SJSA1 (cell line): ENCODE measurements around the gene POU6F1. TPM values are rescaled to one million over a fixed set of nuclear protein-coding genes. Genes with fewer than 3 reads are reported as not detected.

Source experiments
- DNase-seq, 2 experiments: peaks; one replicate each; pipeline ENCODE4 v3.0.0-alpha.2; 2015 to 2020; ENCODE audit warnings: low spot score in 2 of 2, low read depth in 1 of 2
- H3K27ac ChIP-seq: fragments of 250-450 bp; sonication (Bioruptor Pico); 2 replicates; pipeline ENCODE4 v1.5.1; 2020; ENCODE audit warnings: mild to moderate bottlenecking, moderate library complexity
- H3K27me3 ChIP-seq: fragments of 250-450 bp; sonication (Bioruptor Pico); replicated peaks from 2 replicates; pipeline ENCODE4 v1.5.1; 2020; ENCODE audit warnings: mild to moderate bottlenecking, moderate library complexity
- H3K36me3 ChIP-seq: fragments of 250-450 bp; sonication (Bioruptor Pico); 2 replicates; pipeline ENCODE4 v1.5.1; 2020; ENCODE audit warnings: mild to moderate bottlenecking
- H3K4me1 ChIP-seq: fragments of 250-450 bp; sonication (Bioruptor Pico); replicated peaks from 2 replicates; pipeline ENCODE4 v1.6.1; 2021; ENCODE audit warnings: mild to moderate bottlenecking
- H3K4me3 ChIP-seq: fragments of 250-450 bp; sonication (Bioruptor Pico); 2 replicates; pipeline ENCODE4 v1.5.1; 2020; ENCODE audit warnings: mild to moderate bottlenecking
- H3K9me3 ChIP-seq: fragments of 250-450 bp; sonication (Bioruptor Pico); replicated peaks from 2 replicates; pipeline ENCODE4 v1.5.1; 2020; ENCODE audit warnings: mild to moderate bottlenecking
- total RNA-seq: library from RNA; depleted of rRNA; stranded (reverse); fragments of >200 nt; shearing (Covaris generic); gene quantifications from 2 replicates; pipeline ENCODE4 v1.2.3, GENCODE V29; 2014; rRNA removed

Gene POU6F1
- total RNA-seq, 1 experiment from 2014 or later, result 1.2 TPM

GRCh38 chr12:51147309-51147708 is 70.6 kb downstream of the POU6F1 start:
- Histone ChIP-seq H3K4me3 (no peak overlapping the region), H3K4me1 (no peaks in the 10 kb centered on the region), H3K9me3 (no peaks in the 10 kb centered on the region), H3K27me3 (no peaks in the 10 kb centered on the region), H3K27ac (no peak overlapping the region), H3K36me3 (no peaks in the 10 kb centered on the region)
- DNase-seq, result no peak

- Histone ChIP-seq H3K4me1 (no peaks in the 10 kb centered on the region), H3K27ac (no peak overlapping the region), H3K4me3 (no peak overlapping the region), H3K27me3 (no peaks in the 10 kb centered on the region), H3K36me3 (peaks cover 10% of the 10 kb centered on the region; the same call in 1 of the 2 replicates), H3K9me3 (no peaks in the 10 kb centered on the region)
- DNase-seq, result no peak
Observed at GRCh38 chr12:51139292-51139844, 78.5 kb downstream of the POU6F1 start.

Other genes starting within 250 kb of the POU6F1 start
- gene SLC11A2, start 191.7 kb downstream of the POU6F1 start, total RNA-seq, result 19.6 and 40.0 TPM in 2 replicates
- 28.5 and 43.0 TPM in 2 replicates for gene LETMD1, start 169.7 kb downstream of the POU6F1 start, total RNA-seq
- gene CSRNP2, start 134.5 kb downstream of the POU6F1 start, total RNA-seq, result 18.4 and 29.0 TPM in 2 replicates
- 6.9 and 8.8 TPM in 2 replicates for gene TFCP2, start 44.9 kb downstream of the POU6F1 start, total RNA-seq
- 79.9 and 153 TPM in 2 replicates for gene DAZAP2, start 20.8 kb upstream of the POU6F1 start, total RNA-seq
- 22.8 and 32.5 TPM in 2 replicates for gene SMAGP, start 52.4 kb upstream of the POU6F1 start, total RNA-seq
- gene BIN2, start 106.1 kb upstream of the POU6F1 start, total RNA-seq, result 0.08 TPM in 1 of 2 replicates, not detected in the other
- gene CELA1, start 128.6 kb upstream of the POU6F1 start, total RNA-seq, result 0.56 and 1.2 TPM in 2 replicates
- gene GALNT6, start 173.3 kb upstream of the POU6F1 start, total RNA-seq, result 30.8 and 38.2 TPM in 2 replicates
- gene SLC4A8, start 206.8 kb upstream of the POU6F1 start, total RNA-seq, result 6.2 and 29.0 TPM in 2 replicates